SK-MEL-5 (cell line): ENCODE data around the gene MGAT4C. TPM values are rescaled to one million over a fixed set of nuclear protein-coding genes. Genes with fewer than 3 reads are reported as not detected.

Experiments
- DNase-seq: peaks from one replicate; pipeline ENCODE4 v3.0.0-alpha.2; 2016; ENCODE audit warnings: low read depth, low spot score
- in situ Hi-C: cut with HindIII; loops from 2 replicates; pipeline ENCODE4 v1.10.0; 2016; ENCODE audit warnings: low sequenced_read_pairs, high pct_unique_total_duplicates, low pct_unique_long_range_greater_than_20kb
- total RNA-seq: library from RNA; depleted of rRNA; stranded (reverse); fragments of >200 nt; shearing (Covaris generic); gene quantifications from 2 replicates; pipeline ENCODE4 v1.2.3, GENCODE V29; 2014

MGAT4C gene
- total RNA-seq, 1 experiment from 2014 or later: 0.08 TPM

DNA sequence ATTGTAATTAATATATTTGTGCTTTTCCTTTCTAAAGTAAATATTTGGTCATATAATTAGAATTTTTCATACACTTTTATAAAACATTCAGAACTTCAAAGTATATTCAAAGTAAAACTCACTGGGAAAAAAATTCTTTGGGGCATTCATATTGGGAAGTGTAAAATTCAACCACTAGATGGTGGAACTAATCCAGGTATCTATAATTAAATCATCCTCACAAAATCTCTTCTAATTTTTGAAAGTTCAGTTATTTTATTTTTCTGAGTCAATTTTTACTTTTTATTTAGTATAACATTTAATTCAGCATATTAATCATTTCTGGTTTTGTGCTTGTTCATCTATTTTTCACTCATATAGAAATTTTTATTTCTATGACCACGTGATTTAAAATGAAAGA, 301.1 kb downstream of the MGAT4C start:
- peak; percentile 42 for DNase-seq
- in situ Hi-C loops: no loop called here

DNA sequence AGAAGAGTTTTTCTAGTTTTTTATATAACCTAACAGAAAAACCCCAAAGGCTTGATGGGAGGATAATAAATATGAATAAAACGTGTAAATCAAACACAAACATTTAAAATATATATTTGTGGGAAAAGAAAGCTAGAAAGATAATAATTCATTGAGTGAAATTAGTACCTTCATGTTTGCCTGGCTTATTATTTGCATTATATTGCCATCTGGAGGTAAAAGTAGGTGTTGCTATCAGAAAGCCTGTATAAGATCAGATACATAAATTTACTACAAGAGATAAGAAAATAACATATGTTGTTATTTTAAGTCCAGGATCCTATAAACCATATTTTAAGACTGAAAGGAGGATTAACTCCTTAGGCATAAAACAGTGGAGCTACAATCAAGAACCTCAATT, 304.4 kb downstream of the MGAT4C start:
- DNase-seq: peak; percentile 60
- in situ Hi-C loops: no loop called here

DNA sequence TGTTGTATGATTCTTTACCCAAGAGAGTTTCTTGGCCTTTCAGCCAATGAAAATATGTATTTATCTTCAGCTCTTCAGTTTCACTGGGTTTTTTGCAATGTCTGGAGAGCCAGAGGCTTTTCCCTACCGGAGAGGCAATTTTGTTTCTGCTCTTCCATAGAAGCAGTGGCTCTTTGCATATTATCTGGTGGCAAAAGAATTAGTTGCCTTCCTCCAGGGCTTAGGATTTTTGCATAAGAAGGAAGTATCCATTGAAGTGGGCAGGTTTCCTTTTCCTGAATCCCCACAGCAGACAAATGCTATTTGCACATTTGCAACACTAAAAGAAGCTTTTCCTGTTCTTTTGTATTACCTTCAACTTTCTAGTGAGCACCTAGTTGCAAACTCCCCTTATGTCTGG, 306.9 kb downstream of the MGAT4C start:
- no peak for DNase-seq
- in situ Hi-C loops: no loop called here

DNA sequence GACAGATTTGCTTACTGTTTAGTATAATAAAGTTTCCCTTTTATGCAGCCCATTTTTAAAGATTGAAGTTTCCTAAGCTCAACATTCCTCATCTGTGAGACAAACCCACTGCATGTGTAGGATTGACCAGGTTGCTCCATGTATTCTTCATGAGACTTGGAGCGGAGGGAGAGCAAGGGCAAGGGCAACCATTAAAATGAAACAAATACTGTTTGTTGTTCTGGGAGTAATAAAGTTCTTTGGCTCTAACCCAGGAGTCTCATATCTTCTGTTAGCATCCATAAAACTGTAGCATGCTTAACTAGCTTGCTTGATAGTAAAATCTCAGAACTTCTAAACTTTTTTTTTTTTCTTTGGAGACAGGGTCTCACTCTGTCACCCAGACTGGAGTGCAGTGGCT, 307.9 kb downstream of the MGAT4C start:
- DNase-seq: no peak

DNA sequence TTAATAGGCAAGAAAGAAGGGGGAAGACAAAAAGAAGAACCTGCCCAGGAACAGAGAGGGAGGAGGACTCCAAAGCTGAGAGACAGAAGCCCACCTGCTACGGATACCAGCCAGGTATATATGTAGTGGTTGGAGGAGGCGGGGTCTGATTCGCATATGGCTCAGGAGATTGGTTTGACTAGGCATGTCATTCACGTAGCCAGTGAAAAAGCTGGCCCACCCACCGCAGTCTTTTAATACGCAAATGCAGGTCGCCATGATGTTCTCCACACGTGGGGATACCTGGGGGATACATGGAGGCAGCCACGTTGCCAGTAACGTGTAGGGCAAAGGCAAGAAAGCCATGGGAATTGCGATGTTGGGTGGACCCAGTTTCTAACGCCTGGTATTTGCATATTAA, 308.9 kb downstream of the MGAT4C start:
- in situ Hi-C loops: no loop called here
- no peak for DNase-seq

More for the DNA sequence above, 307.9 kb downstream of the MGAT4C start:
- in situ Hi-C loops: no loop called here

DNA sequence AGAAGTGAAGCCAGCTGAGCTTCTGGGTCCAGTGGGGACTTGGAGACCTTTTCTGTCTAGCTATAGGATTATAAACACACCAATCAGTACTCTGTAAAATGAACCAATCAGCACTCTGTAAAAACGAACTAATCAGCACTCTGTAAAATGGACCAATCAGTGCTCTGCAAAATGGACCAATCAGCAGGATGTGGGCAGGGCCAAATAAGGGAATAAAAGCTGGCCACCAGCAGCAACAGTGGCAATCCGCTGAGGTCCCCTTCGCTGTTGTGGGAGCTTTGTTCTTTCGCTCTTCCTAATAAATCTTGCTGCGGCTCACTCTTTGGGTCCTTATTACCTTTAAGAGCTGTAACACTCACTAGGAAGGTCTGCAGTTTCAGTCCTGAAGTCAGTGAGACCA, 309.8 kb downstream of the MGAT4C start:
- no peak for DNase-seq
- in situ Hi-C loops: no loop called here

DNA sequence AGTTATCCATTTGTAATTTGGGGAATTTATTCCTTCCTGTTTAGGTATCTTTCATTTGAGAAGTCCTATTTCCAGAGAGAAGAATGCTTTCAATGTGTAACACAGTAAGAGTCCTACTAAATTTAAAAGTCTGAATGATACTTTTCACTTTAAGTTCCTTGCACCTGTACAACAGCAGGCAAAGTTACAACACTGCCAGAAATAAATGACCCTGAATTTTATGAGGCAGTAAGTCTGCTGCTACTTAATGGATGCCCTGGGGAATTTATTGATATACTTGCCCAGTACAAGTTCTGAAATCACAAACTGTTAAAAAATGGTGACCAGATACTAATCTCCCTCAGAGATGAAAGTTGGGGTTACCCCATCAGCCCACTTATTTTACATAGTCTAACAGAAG, 329.0 kb downstream of the MGAT4C start:
- in situ Hi-C loops: no loop called here
- DNase-seq: no peak

DNA sequence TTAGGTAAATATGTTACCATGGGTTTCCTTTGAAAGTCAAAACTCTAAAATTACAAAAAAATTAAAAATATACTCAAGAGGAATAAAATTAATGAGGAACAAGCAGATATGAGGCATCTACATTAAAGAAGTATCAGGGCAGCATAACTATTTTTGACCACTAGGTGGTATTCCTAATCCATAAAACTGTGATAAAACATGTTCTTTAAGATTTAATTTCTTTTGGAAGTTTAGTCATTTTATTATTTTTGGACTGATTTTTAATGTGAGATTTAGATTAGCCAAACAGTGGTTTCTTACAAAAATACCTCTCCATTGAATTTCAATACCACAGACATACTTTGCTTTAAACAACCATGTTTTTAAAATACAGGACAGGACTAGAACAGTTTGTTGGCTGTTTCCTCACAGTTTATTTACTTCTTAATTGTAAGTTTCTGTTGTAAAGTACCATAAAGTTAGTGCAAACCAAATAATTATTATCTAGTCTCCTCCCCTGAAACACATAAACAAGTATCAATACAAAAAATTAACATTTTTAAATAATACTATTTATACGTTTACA, 332.3 kb downstream of the MGAT4C start:
- DNase-seq: peak; percentile 54
- in situ Hi-C loops: no loop called here

DNA sequence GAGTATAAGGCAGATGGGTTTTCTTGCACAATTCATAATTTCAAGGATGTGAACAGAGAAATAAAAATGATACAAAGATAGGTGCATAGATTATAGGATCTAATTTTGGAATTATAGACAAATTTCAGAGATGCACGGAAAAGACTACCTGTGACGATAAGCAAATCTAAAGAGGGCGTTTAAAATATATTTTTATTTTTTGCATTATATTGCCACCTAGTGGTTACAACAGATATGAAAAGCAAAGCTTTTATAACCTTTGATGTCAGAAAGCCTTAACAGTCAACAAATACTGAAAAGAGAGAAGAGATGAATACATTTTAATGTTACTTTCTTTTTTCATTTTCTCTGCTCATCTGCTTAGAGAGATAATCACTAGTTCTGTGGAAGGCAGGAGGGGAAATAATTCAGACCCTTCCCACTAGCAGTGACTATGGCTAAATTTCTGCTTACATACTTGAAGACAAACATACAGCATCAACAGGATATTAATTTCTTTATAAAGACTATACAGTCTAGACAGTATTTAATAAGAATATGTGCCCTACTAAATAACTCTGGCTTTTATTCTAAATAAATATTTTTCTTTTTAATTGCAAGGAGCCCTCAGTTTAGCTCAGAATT, 335.8 kb downstream of the MGAT4C start:
- DNase-seq: peak; percentile 62
- in situ Hi-C loops: no loop called here
